Kidney epithelial cell (primary cell): ENCODE measurements around the gene EFCAB12. TPM values are rescaled to one million over a fixed set of nuclear protein-coding genes. Genes with fewer than 3 reads are reported as not detected.
"Not testable (repeated sequence)": the region's sequence is repeated elsewhere in the genome, so short reads cannot be mapped to it uniquely, and the experiment has no call there.

Experiments
- DNase-seq: peaks from one replicate; pipeline ENCODE4 v3.0.0-alpha.2; 2010; ENCODE audit warnings: low read depth
- H3K27me3 ChIP-seq: 2 replicates; pipeline ENCODE4 v1.6.0; 2011; ENCODE audit warnings: low read length; ENCODE audit not compliant: control insufficient read depth, insufficient read depth
- H3K36me3 ChIP-seq: 2 replicates; pipeline ENCODE4 v1.5.1; 2011; ENCODE audit warnings: low read length; ENCODE audit not compliant: control insufficient read depth, insufficient read depth
- H3K4me3 ChIP-seq: 2 replicates; pipeline ENCODE4 v1.5.1; 2011; ENCODE audit warnings: low read depth, mild to moderate bottlenecking, control low read depth, low read length
- total RNA-seq: library from RNA; depleted of rRNA; stranded (reverse); fragments of >200 nt; gene quantifications from 2 replicates; pipeline ENCODE4 v1.2.3, GENCODE V29; 2015
- TF ChIP-seq, protein P1 (sequence below): IDR thresholded peaks from 2 replicates; pipeline ENCODE4 v1.5.1; 2011; ENCODE audit warnings: mild to moderate bottlenecking, moderate library complexity, low read length, control low read depth, inconsistent platforms; ENCODE audit not compliant: insufficient read depth, poor library complexity, severe bottlenecking

Gene EFCAB12
- total RNA-seq, 1 donor from 2014 or later = not detected

DNA sequence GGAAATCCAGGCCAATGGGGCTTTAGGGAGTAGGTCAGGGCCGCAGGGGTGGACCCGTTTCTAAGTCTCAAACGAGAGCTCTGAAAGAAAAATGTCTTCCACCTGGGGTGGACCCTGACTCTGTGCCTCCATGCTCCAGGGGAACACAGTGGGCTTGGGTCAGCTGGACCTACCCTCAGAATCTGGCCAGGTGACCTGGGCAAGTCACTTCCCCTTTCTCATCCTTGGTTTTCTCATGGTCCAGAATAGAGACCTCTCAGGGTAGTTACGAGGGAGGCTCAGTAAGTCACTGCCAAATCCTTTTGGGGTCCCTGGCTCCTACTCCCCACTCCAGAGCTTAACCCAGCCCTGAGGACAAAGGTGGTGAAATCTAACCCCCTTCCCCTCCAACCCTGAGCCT lies 25.8 kb downstream of the EFCAB12 start:
- H3K4me3 ChIP-seq = no peak overlapping the region
- no peaks in the 10 kb centered on the region for H3K36me3 ChIP-seq
- H3K27me3 ChIP-seq = no peaks in the 10 kb centered on the region
- no peak for DNase-seq
- TF ChIP-seq, protein P1, sequence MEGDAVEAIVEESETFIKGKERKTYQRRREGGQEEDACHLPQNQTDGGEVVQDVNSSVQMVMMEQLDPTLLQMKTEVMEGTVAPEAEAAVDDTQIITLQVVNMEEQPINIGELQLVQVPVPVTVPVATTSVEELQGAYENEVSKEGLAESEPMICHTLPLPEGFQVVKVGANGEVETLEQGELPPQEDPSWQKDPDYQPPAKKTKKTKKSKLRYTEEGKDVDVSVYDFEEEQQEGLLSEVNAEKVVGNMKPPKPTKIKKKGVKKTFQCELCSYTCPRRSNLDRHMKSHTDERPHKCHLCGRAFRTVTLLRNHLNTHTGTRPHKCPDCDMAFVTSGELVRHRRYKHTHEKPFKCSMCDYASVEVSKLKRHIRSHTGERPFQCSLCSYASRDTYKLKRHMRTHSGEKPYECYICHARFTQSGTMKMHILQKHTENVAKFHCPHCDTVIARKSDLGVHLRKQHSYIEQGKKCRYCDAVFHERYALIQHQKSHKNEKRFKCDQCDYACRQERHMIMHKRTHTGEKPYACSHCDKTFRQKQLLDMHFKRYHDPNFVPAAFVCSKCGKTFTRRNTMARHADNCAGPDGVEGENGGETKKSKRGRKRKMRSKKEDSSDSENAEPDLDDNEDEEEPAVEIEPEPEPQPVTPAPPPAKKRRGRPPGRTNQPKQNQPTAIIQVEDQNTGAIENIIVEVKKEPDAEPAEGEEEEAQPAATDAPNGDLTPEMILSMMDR = no peak

DNA sequence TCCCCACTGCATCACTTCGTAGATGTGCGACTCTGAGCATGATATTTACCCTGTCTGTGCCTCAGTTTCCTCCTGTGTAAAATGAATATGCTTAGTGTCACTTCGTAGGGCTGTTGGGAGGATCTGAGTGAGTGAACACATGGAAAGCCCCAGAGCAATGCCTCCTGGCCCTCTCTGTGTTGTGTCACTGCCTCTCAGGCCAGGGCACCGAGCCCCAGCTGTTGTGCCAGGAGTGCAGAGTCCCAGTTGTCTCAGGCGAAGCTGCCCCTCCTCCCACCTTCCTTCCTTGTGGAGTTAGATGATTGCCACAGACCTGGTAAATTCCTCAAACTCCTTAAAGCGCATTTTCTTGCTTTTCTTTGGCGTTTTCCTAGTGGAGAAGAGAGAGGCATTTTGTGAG lies 26.2 kb downstream of the EFCAB12 start:
- TF ChIP-seq, protein P1 = no peak
- Histone ChIP-seq H3K36me3 (no peaks in the 10 kb centered on the region), H3K27me3 (no peaks in the 10 kb centered on the region), H3K4me3 (no peak overlapping the region)
- DNase-seq = no peak

DNA sequence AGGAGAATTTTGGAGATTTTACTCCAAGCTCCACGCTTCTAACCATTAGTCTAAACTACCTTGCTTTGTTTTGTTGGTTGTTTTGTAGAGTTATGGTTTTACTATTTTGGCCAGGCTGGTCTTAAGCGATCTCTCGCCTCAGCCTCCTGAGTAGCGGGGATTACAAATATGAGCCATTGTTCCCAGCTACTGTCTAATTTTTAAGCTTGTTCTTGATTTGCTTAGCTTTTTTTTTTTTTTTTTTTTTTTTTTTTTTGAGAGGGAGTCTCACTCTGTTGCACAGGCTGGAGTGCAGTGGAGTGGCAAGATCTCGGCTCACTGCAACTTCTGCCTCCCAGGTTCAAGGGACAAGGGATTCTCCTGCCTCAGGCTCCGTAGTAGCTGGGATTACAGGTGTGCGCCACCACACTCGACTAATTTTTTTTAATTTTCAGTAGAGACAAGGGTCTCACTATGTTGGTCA lies 28.5 kb downstream of the EFCAB12 start:
- no peaks in the 10 kb centered on the region for H3K27me3 ChIP-seq
- H3K36me3 ChIP-seq = peaks cover 1% of the 10 kb centered on the region
- TF ChIP-seq, protein P1 = no peak
- H3K4me3 ChIP-seq = no peak overlapping the region
- no peak for DNase-seq

DNA sequence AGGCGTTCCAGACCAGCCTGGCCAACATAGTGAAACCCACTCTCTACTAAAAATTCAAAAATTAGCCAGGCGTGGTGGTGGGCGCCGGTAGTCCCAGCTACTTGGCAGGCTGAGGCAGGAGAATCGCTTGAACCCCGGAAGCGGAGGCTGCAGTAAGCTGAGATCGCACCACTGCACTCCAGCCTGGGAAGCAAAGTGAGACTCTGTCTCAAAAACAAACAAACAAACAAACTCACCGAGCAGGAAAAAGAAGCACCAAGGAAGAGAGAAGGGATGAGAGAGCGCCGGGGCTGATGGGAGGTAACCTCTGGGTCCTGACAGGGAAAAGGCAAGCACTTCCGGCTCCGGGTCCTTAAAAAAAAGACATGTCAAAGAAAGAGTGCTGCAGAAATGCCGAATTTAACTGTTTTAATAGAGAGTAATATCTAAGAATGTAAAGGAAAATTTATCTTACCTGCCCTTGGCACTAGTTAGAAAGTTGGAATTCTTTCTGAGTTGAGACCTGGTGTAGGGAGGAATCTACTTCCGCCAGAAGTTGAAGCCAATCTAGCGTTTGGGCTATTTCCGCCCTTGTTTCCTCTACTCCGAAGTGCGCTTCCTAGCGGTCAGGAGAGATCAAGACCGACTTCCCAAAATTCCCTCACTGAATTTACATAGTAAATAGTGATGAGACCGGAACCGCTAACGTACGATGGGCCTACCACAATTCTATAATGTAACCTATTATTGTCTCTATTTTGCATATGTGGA lies 29.1 kb downstream of the EFCAB12 start:
- peak; percentile 85 for DNase-seq
- peak overlapping the region; percentile 74 for H3K4me3 ChIP-seq
- no peaks in the 10 kb centered on the region for H3K27me3 ChIP-seq
- peaks cover 1% of the 10 kb centered on the region for H3K36me3 ChIP-seq
- TF ChIP-seq, protein P1 = peak; percentile 86

DNA sequence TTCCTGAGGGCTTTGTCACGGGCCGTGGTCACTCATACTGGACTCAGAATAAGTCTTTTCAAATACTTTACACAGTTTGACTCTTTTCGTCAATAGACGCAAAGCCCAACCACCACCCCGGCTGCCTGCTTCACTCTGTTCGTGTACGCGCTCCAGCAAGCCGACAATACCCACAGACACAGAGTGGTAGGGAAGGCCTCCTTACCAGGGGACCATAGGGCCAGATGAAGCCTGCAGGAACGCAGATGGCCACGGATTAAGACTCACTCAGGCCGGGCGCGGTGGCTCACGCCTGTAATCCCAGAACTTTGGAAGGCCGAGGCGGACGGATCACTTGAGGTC lies 29.7 kb downstream of the EFCAB12 start:
- TF ChIP-seq, protein P1 = no peak
- DNase-seq = no peak
- H3K36me3 ChIP-seq = peaks cover 1% of the 10 kb centered on the region
- peak overlapping the region; percentile 74 for H3K4me3 ChIP-seq
- H3K27me3 ChIP-seq = no peaks in the 10 kb centered on the region

DNA sequence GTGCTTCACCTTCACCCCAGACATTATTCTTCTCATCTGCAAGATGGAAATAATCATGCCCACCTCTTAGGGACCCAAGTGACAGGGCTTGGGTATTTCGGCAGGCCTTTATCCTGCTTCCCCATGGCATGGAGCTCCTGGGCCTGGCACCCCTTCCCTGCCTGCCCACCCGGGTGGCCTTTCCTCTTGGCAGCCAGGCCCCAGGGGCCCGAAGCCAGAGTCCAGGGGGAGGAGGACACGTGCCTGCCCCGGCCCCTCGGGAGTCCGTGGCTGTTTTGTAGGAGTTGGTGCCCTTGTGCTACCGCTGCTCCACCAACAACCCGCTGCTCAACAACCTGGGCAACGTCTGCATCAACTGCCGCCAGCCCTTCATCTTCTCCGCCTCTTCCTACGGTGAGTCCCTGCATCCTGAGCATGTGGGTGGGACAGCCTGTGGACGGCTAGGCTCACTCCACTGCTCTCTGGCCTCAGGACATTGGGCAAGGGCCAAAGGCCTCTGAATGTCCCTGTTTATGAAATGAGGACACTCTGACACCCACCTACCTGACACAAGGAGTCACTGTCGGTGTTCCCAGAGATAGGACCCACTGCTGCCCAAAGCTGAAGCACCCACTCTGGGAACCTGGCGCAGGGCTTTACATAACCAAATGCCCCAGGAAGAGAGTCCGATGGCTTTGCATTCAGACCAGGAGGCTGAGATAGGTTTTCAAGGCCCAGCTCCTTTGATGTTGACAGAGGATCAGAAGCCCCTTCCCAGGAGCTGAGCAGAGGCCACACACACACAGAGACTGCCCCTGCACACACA lies 34.5 kb downstream of the EFCAB12 start:
- H3K36me3 ChIP-seq, H3K4me3 ChIP-seq, DNase-seq, H3K27me3 ChIP-seq: not testable (repeated sequence)
